Right atrium auricular region (tissue), 2 donors: ENCODE measurements around the gene COA7. TPM values are rescaled to one million over a fixed set of nuclear protein-coding genes. Genes with fewer than 3 reads are reported as not detected.
A peak's percentile ranks its signal among the peaks of the same experiment; 100 is the strongest.
"Not testable (repeated sequence)": the region's sequence is repeated elsewhere in the genome, so short reads cannot be mapped to it uniquely, and the experiment has no call there.

Experiments
- DNase-seq: peaks from one replicate; pipeline ENCODE4 v3.0.0-alpha.2; 2019; ENCODE audit warnings: low spot score
- H3K27ac ChIP-seq, 2 donors: fragments of 200-600 bp; sonication (generic); 1 replicate in 1 of 2; 2 replicates in 1 of 2; pipeline ENCODE4 v1.5.1; 2016 to 2019
- H3K27me3 ChIP-seq, 2 donors: fragments of 200-600 bp; sonication (generic); one replicate each; pipeline versions ENCODE4 v1.5.1 to v1.6.0; 2017 to 2019
- H3K36me3 ChIP-seq: fragments of 200-600 bp; sonication (generic); one replicate; pipeline ENCODE4 v1.5.1; 2016
- H3K4me1 ChIP-seq, 2 donors: fragments of 200-600 bp; sonication (generic); one replicate each; pipeline versions ENCODE4 v1.5.1 to v1.6.0; 2017 to 2019
- H3K4me3 ChIP-seq, 2 donors: fragments of 200-600 bp; sonication (generic); 1 replicate in 1 of 2; 2 replicates in 1 of 2; pipeline ENCODE4 v1.5.1; 2017 to 2019; ENCODE audit warnings: mild to moderate bottlenecking in 1 of 2, moderate library complexity in 1 of 2
- H3K9me3 ChIP-seq, 2 donors: fragments of 200-600 bp; sonication (generic); one replicate each; pipeline ENCODE4 v1.5.1; 2019
- CTCF ChIP-seq, 2 donors: fragments of 200-600 bp; sonication (generic); IDR thresholded peaks; one replicate each; pipeline ENCODE4 v1.5.1; 2019; ENCODE audit warnings: antibody characterized with exemption in 2 of 2
- total RNA-seq, 2 donors: library from RNA; depleted of rRNA; stranded (reverse); fragments of >200 nt; gene quantifications; one replicate each; pipeline ENCODE4 v1.1.0, GENCODE V29; 2016

The COA7 gene
- total RNA-seq, 2 donors from 2014 or later = 8.7 to 10.6 TPM

GRCh38 chr1:52693843-52694242 is 4.3 kb downstream of the COA7 start:
- DNase-seq = no peak
- TF ChIP-seq CTCF (IDR thresholded peaks at IDR 0.05) = no peak
- H3K4me3 ChIP-seq = no peak overlapping the region

GRCh38 chr1:52693351-52693750 is 4.8 kb downstream of the COA7 start:
- Histone ChIP-seq H3K4me1 (peaks cover 0 to 12% of the 10 kb centered on the region in 2 donors), H3K36me3 (peaks cover 24% of the 10 kb centered on the region)
- not testable (repeated sequence) for H3K9me3 ChIP-seq, H3K27ac ChIP-seq, H3K4me3 ChIP-seq, H3K27me3 ChIP-seq, DNase-seq

More at GRCh38 chr1:52693843-52694242, 4.3 kb downstream of the COA7 start:
- Histone ChIP-seq H3K27ac (no peak overlapping the region), H3K27me3 (no peaks in the 10 kb centered on the region), H3K9me3 (no peaks in the 10 kb centered on the region), H3K36me3 (peaks cover 19% of the 10 kb centered on the region), H3K4me1 (peaks cover 0 to 17% of the 10 kb centered on the region in 2 donors)

GRCh38 chr1:52692697-52693096 is 5.5 kb downstream of the COA7 start:
- DNase-seq = no peak
- Histone ChIP-seq H3K4me3 (no peak overlapping the region), H3K27me3 (no peaks in the 10 kb centered on the region), H3K27ac (no peak overlapping the region), H3K9me3 (no peaks in the 10 kb centered on the region), H3K4me1 (peaks cover 0 to 11% of the 10 kb centered on the region in 2 donors), H3K36me3 (peaks cover 31% of the 10 kb centered on the region)
- TF ChIP-seq CTCF (IDR thresholded peaks at IDR 0.05) = no peak

GRCh38 chr1:52691821-52692220 is 6.3 kb downstream of the COA7 start:
- Histone ChIP-seq H3K4me1 (peaks cover 0 to 3% of the 10 kb centered on the region in 2 donors), H3K9me3 (no peaks in the 10 kb centered on the region), H3K27ac (no peak overlapping the region), H3K27me3 (no peaks in the 10 kb centered on the region), H3K4me3 (no peak overlapping the region), H3K36me3 (peaks cover 39% of the 10 kb centered on the region)
- TF ChIP-seq CTCF (IDR thresholded peaks at IDR 0.05) = no peak
- DNase-seq = no peak

- H3K9me3 ChIP-seq = no peaks in the 10 kb centered on the region
- no peak for DNase-seq
- no peaks in the 10 kb centered on the region for H3K4me1 ChIP-seq
- no peak overlapping the region for H3K27ac ChIP-seq
- no peak for TF ChIP-seq CTCF (IDR thresholded peaks at IDR 0.05)
- no peak overlapping the region for H3K4me3 ChIP-seq
- H3K36me3 ChIP-seq = peaks cover 34% of the 10 kb centered on the region
- no peaks in the 10 kb centered on the region for H3K27me3 ChIP-seq
Measured at GRCh38 chr1:52686830-52687229, 11.3 kb downstream of the COA7 start.

- not testable (repeated sequence) for DNase-seq, H3K27ac ChIP-seq, H3K27me3 ChIP-seq, H3K4me3 ChIP-seq, H3K4me1 ChIP-seq, H3K9me3 ChIP-seq
- TF ChIP-seq CTCF (IDR thresholded peaks at IDR 0.05) = peak; percentile 73 to 85
- peaks cover 30% of the 10 kb centered on the region for H3K36me3 ChIP-seq
Measured at GRCh38 chr1:52686261-52686751, 11.8 kb downstream of the COA7 start.
